GM12864 (cell line): ENCODE results near the gene ACO2.

Experiments used
- DNase-seq: peaks from one replicate; pipeline ENCODE4 v3.0.0-alpha.2; 2011; ENCODE audit warnings: low read depth
- H3K4me3 ChIP-seq: 2 replicates; pipeline ENCODE4 v1.5.1; 2011; ENCODE audit warnings: mild to moderate bottlenecking, low read depth, low read length, control low read depth
- CTCF ChIP-seq: IDR thresholded peaks from 2 replicates; pipeline ENCODE4 v1.5.1; 2011; ENCODE audit warnings: low read depth, mild to moderate bottlenecking, moderate library complexity, low read length, control low read depth, inconsistent platforms; ENCODE audit errors: missing control alignments

The ACO2 gene

GRCh38 chr22:41561335-41561734 lies 92.4 kb downstream of the ACO2 start:
- TF ChIP-seq CTCF: no peak
- DNase-seq: no peak
- no peak overlapping the region for H3K4me3 ChIP-seq

DNA sequence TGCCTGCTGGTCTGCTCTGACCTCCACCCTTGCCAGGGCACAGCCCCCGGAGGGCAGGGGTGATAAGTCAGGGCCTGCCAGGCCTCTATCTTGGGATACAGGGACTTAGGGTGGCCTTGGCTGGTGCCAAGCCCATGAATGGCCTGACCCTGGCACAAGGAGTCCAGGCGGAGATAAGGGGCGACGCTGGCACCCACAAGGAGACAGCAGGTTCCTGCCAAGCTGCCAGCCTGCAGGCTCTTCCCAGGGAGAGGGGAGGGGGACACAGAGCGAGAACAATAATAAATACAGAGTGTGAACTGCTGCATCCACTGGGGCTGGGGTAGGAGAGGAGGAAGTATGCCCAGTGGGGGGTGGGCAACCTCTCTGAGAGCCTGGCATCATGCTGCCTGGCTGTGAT lies 92.9 kb downstream of the ACO2 start:
- no peak for DNase-seq
- H3K4me3 ChIP-seq: no peak overlapping the region
- TF ChIP-seq CTCF: no peak

DNA sequence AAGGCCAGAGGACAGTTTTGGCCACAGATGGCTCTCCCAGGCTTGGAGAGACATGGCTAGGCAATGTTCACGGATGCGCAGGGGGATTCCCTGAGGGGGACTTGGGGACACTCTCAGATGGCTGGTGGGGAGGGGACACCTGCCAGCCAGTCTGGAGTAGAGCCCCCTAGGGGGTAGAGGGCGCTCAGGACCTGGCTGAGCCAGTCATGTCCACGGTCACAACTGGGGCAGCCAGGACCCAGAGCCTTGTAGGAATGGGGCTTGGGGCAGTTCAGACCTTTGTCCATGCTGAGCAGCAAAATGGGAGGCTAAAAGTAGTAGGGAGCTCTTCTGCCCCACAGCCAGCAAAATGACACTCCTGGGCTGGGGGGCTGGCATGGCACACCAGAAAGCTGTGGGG lies 93.5 kb downstream of the ACO2 start:
- no peak for DNase-seq
- no peak overlapping the region for H3K4me3 ChIP-seq
- TF ChIP-seq CTCF: no peak

DNA sequence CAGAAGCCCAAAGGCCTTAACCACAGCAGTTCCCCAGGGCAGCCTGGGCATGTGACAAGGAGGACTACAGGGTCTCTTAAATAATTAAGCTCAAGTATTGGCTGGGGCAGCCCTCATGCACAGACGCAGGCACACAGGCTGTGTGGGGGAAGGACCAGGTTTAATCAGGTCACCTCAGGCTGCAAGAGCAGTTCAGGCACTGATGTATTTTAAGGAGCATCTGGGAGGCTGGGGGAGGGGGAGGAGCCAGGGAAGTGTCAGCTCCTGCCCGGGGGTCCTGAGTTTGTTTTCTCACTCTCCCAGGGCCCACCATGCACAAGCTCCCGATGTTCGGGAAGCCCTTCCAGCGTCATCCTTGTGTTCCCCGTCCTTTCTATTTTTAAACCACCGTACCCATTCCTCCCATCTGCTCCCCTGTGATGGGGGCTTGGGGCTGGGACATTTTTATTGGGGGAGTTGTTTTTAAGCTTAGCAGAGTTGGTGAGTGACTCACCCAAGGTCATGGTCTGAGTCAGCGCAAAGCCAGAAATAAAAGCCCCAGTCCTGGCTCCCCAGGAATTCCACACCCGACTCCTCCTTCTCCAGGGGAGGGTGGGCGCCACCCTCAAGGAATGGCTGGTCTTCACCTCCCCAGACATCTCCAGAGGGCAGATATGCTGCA lies 94.3 kb downstream of the ACO2 start:
- TF ChIP-seq CTCF: no peak
- no peak for DNase-seq
- H3K4me3 ChIP-seq: no peak overlapping the region

DNA sequence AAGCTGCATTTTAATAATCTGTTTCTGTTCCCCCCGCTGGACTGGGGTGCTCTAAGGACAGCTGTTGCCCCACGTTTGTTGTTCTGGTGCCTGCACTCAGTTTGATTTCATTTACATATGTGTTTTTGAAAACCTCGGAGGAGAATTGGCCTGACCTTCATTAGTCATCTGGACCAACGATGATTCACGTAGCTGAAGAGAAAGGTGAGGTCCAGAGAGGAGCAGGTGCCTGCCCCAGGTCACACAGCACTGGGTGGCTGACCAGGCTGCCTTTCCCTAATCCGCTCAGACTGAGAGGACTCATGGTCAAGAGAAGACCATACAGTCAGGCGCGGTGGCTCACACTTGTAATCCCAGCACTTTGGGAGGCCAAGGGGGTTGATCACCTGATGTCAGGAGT lies 95.6 kb downstream of the ACO2 start:
- H3K4me3 ChIP-seq: no peak overlapping the region
- no peak for DNase-seq
- no peak for TF ChIP-seq CTCF

DNA sequence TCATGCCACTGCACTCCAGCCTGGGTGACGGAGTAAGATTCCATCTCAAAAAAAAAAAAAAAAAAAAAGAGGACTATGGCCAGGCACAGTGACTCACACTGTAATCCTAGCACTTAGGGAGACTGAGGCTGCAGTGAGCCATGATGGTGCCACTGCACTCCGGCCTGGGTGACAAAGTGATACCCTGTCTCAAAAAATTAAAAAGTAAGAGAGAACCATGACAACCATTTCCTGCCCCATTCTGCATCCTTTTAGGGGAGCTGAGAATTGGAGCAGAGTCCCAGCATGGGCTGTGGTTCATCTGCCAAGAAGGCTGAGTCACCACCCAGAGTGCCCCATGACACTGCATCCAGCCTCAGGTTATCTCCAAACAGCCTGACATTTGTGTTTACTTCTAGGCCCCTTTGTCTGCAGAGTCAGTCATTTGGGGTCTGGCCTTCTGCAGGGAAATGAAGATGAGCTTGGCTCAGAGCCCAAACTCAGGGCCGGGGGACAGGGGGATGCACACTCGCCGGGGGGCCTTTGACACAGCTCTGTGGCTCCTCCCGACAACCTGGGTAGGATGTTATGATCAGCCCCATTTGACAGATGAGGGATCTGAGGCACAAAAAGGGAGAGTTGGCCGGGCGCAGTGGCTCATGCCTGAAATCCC lies 96.6 kb downstream of the ACO2 start:
- no peak for TF ChIP-seq CTCF
- H3K4me3 ChIP-seq: no peak overlapping the region
- no peak for DNase-seq

DNA sequence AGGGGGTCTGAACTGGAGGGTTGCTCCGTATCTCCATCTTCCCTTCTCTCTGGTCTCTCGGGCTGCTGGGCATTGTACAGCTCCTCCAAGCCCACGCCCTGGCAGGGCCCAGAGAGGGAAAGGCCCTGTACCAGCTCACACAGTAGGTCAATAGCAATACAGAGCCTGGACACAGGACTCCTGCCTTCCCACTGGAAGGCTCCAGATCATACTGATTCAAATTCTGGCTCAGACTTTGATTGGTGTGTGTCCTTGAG lies 98.5 kb downstream of the ACO2 start:
- H3K4me3 ChIP-seq: no peak overlapping the region
- no peak for TF ChIP-seq CTCF

More for the DNA sequence above, 98.5 kb downstream of the ACO2 start:
- no peak for DNase-seq
